CD4-positive, alpha-beta T cell treated with Interleukin-2 at 100 ng/mL for 4 hours (primary cell): Measurements from ENCODE around the gene TDRD6.

ENCODE experiments used
- DNase-seq: peaks from one replicate; pipeline ENCODE4 v3.0.0-alpha.2; 2020; ENCODE audit warnings: low spot score

TDRD6 gene

GRCh38 chr6:46677314-46677654 is 10.4 kb upstream of the TDRD6 start:
- no peak for DNase-seq

- DNase-seq = no peak
Measured at GRCh38 chr6:46684771-46685170, 2.9 kb upstream of the TDRD6 start.

- DNase-seq = no peak
Measured at GRCh38 chr6:46688117-46688965, 656 bp downstream of the TDRD6 start.

- no peak for DNase-seq
Measured at GRCh38 chr6:46688966-46689335, 1.3 kb downstream of the TDRD6 start.

- DNase-seq = no peak
Measured at GRCh38 chr6:46689657-46690056, 2.0 kb downstream of the TDRD6 start.

- DNase-seq = no peak
Measured at GRCh38 chr6:46690141-46690755, 2.6 kb downstream of the TDRD6 start.

GRCh38 chr6:46690911-46691451 is 3.3 kb downstream of the TDRD6 start:
- no peak for DNase-seq

- DNase-seq = no peak
Measured at GRCh38 chr6:46699970-46700369, 12.3 kb downstream of the TDRD6 start.

GRCh38 chr6:46704562-46704961 is 16.9 kb downstream of the TDRD6 start:
- DNase-seq = no peak

- DNase-seq = no peak
Measured at GRCh38 chr6:46706464-46706863, 18.8 kb downstream of the TDRD6 start.

- no peak for DNase-seq
Measured at GRCh38 chr6:46711491-46711890, 23.8 kb downstream of the TDRD6 start.

- no peak for DNase-seq
Measured at GRCh38 chr6:46715141-46715540, 27.5 kb downstream of the TDRD6 start.

- DNase-seq = no peak
Measured at GRCh38 chr6:46719099-46719498, 31.4 kb downstream of the TDRD6 start.

GRCh38 chr6:46720401-46720800 is 32.7 kb downstream of the TDRD6 start:
- no peak for DNase-seq

- DNase-seq = no peak
Measured at GRCh38 chr6:46729787-46730326, 42.2 kb downstream of the TDRD6 start.

- no peak for DNase-seq
Measured at GRCh38 chr6:46730921-46731461, 43.3 kb downstream of the TDRD6 start.

GRCh38 chr6:46733341-46733801 is 45.7 kb downstream of the TDRD6 start:
- DNase-seq = no peak

- DNase-seq = no peak
Measured at GRCh38 chr6:46734867-46735719, 47.4 kb downstream of the TDRD6 start, which contains the start of gene PLA2G7. Gene PLA2G7 (minus strand): TSS chr6:46735375. CDS start chr6:46722891, 12,484 bp downstream.

- no peak for DNase-seq
Measured at GRCh38 chr6:46735720-46736031, 48.0 kb downstream of the TDRD6 start.

GRCh38 chr6:46736906-46737305 is 49.2 kb downstream of the TDRD6 start:
- DNase-seq = no peak

GRCh38 chr6:46741482-46741881 is 53.8 kb downstream of the TDRD6 start:
- no peak for DNase-seq

- DNase-seq = no peak
Measured at GRCh38 chr6:46741910-46742309, 54.2 kb downstream of the TDRD6 start.
